ENCODE results near the gene IQCE.

The IQCE gene

GRCh38 chr7:2649139-2649838 lies 90.5 kb downstream of the IQCE start:
- DNase-seq: no peak

- DNase-seq: no peak
Observed at GRCh38 chr7:2649991-2650390, 91.2 kb downstream of the IQCE start.

- no peak for DNase-seq
Observed at GRCh38 chr7:2650451-2650850, 91.7 kb downstream of the IQCE start.

- DNase-seq: no peak
Observed at GRCh38 chr7:2651336-2651735, 92.6 kb downstream of the IQCE start.

GRCh38 chr7:2651847-2652735 lies 93.3 kb downstream of the IQCE start:
- no peak for DNase-seq

- no peak for DNase-seq
Observed at GRCh38 chr7:2652736-2653060, 93.9 kb downstream of the IQCE start.

GRCh38 chr7:2654059-2654458 lies 95.3 kb downstream of the IQCE start:
- no peak for DNase-seq

- no peak for DNase-seq
Observed at GRCh38 chr7:2655870-2656614, 97.3 kb downstream of the IQCE start.

- no peak for DNase-seq
Observed at GRCh38 chr7:2657208-2657607, 98.4 kb downstream of the IQCE start.

- DNase-seq: no peak
Observed at GRCh38 chr7:2657920-2658671, 99.3 kb downstream of the IQCE start.

GRCh38 chr7:2658941-2659340 lies 100.2 kb downstream of the IQCE start:
- DNase-seq: no peak

- DNase-seq: no peak
Observed at GRCh38 chr7:2659556-2660358, 101.0 kb downstream of the IQCE start.

GRCh38 chr7:2660359-2661095 lies 101.7 kb downstream of the IQCE start:
- no peak for DNase-seq

- no peak for DNase-seq
Observed at GRCh38 chr7:2661096-2661449, 102.3 kb downstream of the IQCE start.

GRCh38 chr7:2661602-2662272 lies 103.0 kb downstream of the IQCE start:
- no peak for DNase-seq

- no peak for DNase-seq
Observed at GRCh38 chr7:2662273-2663120, 103.7 kb downstream of the IQCE start.

GRCh38 chr7:2663121-2663886 lies 104.5 kb downstream of the IQCE start:
- DNase-seq: no peak

- no peak for DNase-seq
Observed at GRCh38 chr7:2663960-2664359, 105.2 kb downstream of the IQCE start.

Measured in T-helper 1 cell (primary cell).